Measurements from ENCODE around the gene SH2D3A. TPM values are rescaled to one million over a fixed set of nuclear protein-coding genes. Genes with fewer than 3 reads are reported as not detected.

Gene SH2D3A
- total and polyA plus RNA-seq, 2 donors (not counting 1 experiment from before 2014, with no cell fraction given): 36.1 to 54.1 TPM

- peak overlapping the region; percentile 59 for H2AFZ ChIP-seq (ENCODE audit: insufficient read depth, low read depth, low read length, poor library complexity, severe bottlenecking)
- peaks cover 10% of the 10 kb centered on the region for H3K79me2 ChIP-seq (ENCODE audit: control insufficient read depth, insufficient read depth, low read length)
- no peaks in the 10 kb centered on the region for H3K27me3 Mint-ChIP-seq
- no peaks in the 10 kb centered on the region for H3K27me3 ChIP-seq (replicated peaks in 1 of 4; ENCODE audit: control extremely low read depth in 1 of 4, control insufficient read depth in 3 of 4, insufficient read depth in 4 of 4, low read length in 3 of 4)
- H3K4me3 ChIP-seq (ENCODE audit: control extremely low read depth in 1 of 5, extremely low read depth in 1 of 5, insufficient read depth in 1 of 5, low read depth in 2 of 5, low read length in 4 of 5): peak overlapping the region in 4 of 5 experiments; percentile 7 to 55 (median 44)
- H3K4me1 Mint-ChIP-seq: peaks cover 39% of the 10 kb centered on the region
- intact Hi-C loops (cut with micrococcal nuclease): loop anchor here (1.0 to 5.0 kb wide), 10 partner anchors 15 to 539 kb away; partner anchors contain the start of genes ALKBH7, CD70, CLPP and SH2D3A
- peak overlapping the region; percentile 94 for H3K4me3 Mint-ChIP-seq
- no peaks in the 10 kb centered on the region for H3K9me3 ChIP-seq (ENCODE audit: control extremely low read depth in 1 of 3, control insufficient read depth in 2 of 3, insufficient read depth in 1 of 3, low read length in 2 of 3)
- H3K9ac ChIP-seq (ENCODE audit: low read length): peak overlapping the region; percentile 56
- POLR2A ChIA-PET: interaction anchor here (0.6 to 4.5 kb wide), 16 partner anchors 15 to 1956 kb away, joined by 3 to 17 read pairs (median 3); partner anchors contain the start of genes SH2D3A and VAV1
- no peaks in the 10 kb centered on the region for H3K9me3 Mint-ChIP-seq (ENCODE audit: insufficient read depth)
- TF ChIP-seq CTCF (IDR thresholded peaks at IDR 0.05) (peak; percentile 71), EZH2 (IDR thresholded peaks at IDR 0.05; ENCODE audit: borderline replicate concordance, insufficient read depth, low read depth, low read length, poor library complexity, severe bottlenecking) (no peak)
- H3K27ac Mint-ChIP-seq: peak overlapping the region; percentile 99
- ATAC-seq (ENCODE audit: low read depth): no peak
- H3K36me3 ChIP-seq (replicated peaks in 1 of 2; ENCODE audit: control extremely low read depth in 1 of 2, control insufficient read depth in 1 of 2, extremely low read depth in 1 of 2, insufficient read depth in 2 of 2, low read length in 1 of 2): peaks cover 0 to 2% of the 10 kb centered on the region in 2 experiments
- CTCF ChIA-PET: interaction anchor here (0.5 to 5.3 kb wide), 20 partner anchors 10 to 520 kb away, joined by 3 to 118 read pairs (median 5); partner anchors contain the start of genes C3, SH2D3A and VAV1
- H4K20me1 ChIP-seq (ENCODE audit: control insufficient read depth, insufficient read depth, low read length, poor library complexity, severe bottlenecking): no peaks in the 10 kb centered on the region
- peak; percentile 83 for DNase-seq
- peak overlapping the region; percentile 86 for H3K4me2 ChIP-seq (replicated peaks; ENCODE audit: low read depth, low read length, poor library complexity, severe bottlenecking)
- H3K27ac ChIP-seq (ENCODE audit: low read length in 2 of 2): peak overlapping the region; percentile 58 to 67
- 19% methylated on average over 10 of the region's 13 CpGs for WGBS (ENCODE audit: insufficient coverage)
- H3K4me1 ChIP-seq (ENCODE audit: control insufficient read depth in 2 of 2, insufficient read depth in 2 of 2, low read length in 2 of 2): peaks cover 39 to 51% of the 10 kb centered on the region in 2 donors
These were observed 29.1 kb downstream of the SH2D3A start for GRCh38 chr19:6737873-6738786.

Measured in B cell (primary cell).